GM13976 (cell line): Measurements from ENCODE around the gene CCDC57.

Experiments used
- DNase-seq: peaks from one replicate; pipeline ENCODE4 v3.0.0; 2012; ENCODE audit warnings: low spot score
- in situ Hi-C: fragments of 300-500 bp; cut with MboI; formaldehyde crosslinking; loops from one replicate; pipeline ENCODE4 v1.12.0; 2022; ENCODE audit warnings: low sequenced_read_pairs, mixed read lengths, inconsistent platforms; ENCODE audit not compliant: unreplicated experiment
- TF ChIP-seq, protein P1 (sequence below): IDR thresholded peaks from 2 replicates; pipeline ENCODE4 v1.5.1; 2012; ENCODE audit warnings: borderline replicate concordance, mild to moderate bottlenecking; ENCODE audit not compliant: insufficient read depth; ENCODE audit errors: extremely low read depth, missing control alignments, control extremely low read depth

The CCDC57 gene

GRCh38 chr17:82240506-82241182, 28.0 kb upstream of the CCDC57 start:
- in situ Hi-C loops: no loop called here
- DNase-seq: no peak
- TF ChIP-seq, protein P1, sequence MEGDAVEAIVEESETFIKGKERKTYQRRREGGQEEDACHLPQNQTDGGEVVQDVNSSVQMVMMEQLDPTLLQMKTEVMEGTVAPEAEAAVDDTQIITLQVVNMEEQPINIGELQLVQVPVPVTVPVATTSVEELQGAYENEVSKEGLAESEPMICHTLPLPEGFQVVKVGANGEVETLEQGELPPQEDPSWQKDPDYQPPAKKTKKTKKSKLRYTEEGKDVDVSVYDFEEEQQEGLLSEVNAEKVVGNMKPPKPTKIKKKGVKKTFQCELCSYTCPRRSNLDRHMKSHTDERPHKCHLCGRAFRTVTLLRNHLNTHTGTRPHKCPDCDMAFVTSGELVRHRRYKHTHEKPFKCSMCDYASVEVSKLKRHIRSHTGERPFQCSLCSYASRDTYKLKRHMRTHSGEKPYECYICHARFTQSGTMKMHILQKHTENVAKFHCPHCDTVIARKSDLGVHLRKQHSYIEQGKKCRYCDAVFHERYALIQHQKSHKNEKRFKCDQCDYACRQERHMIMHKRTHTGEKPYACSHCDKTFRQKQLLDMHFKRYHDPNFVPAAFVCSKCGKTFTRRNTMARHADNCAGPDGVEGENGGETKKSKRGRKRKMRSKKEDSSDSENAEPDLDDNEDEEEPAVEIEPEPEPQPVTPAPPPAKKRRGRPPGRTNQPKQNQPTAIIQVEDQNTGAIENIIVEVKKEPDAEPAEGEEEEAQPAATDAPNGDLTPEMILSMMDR: no peak

DNA sequence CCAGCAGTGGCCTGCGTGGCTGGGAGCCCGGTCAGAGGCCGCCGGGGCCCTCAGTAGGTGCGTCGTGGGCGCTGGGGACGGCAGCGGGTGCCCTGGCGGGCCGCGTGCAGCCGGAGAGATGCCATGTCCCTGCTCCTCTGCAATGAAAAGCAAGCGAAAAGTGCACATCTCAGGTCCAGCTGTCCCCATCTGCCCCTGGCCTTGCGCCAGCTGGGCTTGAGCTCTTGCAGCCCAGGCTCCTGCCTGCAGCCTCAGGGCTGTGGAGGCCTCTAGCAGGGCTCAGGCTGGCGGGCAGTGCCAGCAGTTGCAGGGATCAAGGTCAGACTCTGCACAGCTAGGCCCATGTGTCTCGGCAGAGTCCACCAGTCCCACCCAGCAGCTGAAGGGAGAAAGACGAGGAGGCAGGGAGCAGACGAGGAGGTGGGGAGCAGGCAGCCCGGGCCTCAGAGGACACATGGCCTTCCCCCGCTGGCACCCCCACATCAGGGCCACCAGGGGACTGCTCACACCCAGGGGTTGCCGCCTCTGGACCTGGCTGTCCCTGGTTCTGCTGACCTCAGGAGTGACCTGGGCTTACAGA, 27.4 kb upstream of the CCDC57 start:
- TF ChIP-seq, protein P1: no peak
- in situ Hi-C loops: no loop called here
- DNase-seq: no peak

- in situ Hi-C loops: no loop called here
- TF ChIP-seq, protein P1: no peak
- DNase-seq: no peak
Measured at GRCh38 chr17:82239401-82239925, 26.8 kb upstream of the CCDC57 start.

DNA sequence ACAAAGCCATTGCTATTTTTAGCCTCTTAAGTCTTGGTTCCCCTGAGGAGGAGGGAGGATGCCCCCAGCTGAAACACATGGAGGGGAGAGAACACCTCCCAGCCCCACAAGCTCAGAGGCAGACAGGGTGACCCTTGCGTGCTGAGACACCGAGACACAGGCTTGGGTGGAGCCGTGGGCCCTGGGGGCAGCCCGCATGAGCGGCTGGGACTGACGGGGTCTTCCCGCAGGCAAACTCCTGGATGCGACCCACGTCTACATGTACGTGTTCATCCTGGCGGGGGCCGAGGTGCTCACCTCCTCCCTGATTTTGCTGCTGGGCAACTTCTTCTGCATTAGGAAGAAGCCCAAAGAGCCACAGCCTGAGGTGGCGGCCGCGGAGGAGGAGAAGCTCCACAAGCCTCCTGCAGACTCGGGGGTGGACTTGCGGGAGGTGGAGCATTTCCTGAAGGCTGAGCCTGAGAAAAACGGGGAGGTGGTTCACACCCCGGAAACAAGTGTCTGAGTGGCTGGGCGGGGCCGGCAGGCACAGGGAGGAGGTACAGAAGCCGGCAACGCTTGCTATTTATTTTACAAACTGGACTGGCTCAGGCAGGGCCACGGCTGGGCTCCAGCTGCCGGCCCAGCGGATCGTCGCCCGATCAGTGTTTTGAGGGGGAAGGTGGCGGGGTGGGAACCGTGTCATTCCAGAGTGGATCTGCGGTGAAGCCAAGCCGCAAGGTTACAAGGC, 26.0 kb upstream of the CCDC57 start:
- in situ Hi-C loops: no loop called here
- TF ChIP-seq, protein P1: no peak
- DNase-seq: peak; percentile 70

DNA sequence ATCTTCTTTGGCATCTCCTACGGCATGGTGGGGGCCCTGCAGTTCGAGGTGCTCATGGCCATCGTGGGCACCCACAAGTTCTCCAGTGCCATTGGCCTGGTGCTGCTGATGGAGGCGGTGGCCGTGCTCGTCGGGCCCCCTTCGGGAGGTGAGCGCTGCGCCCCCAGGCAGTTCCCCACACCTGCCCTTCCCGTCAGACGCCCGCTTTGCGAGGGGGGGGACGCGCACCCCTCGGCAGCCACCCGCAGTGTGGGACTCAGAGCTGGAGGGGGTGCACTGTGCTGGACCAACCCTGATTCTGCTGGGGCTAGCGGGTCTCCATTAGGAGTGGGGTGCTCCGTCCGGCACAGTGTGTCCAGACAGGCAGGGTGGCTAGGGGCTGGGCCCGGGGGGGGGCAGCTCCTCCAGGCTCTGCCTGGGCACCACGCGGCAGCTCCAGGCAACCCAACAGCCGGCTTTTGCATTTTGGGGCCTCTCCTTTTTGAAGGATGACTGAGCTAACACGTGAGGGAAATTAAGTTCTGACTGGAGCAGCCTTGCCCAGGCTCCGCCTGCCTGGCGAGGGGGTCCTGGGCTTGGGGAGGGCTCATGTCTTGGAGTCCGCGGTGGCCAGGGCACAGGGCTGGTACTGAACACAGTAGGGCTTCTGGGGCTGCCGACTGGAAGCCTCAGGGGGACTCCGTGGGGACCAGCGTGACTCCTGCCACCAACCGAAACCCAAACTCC, 25.3 kb upstream of the CCDC57 start:
- TF ChIP-seq, protein P1: no peak
- DNase-seq: no peak
- in situ Hi-C loops: no loop called here

DNA sequence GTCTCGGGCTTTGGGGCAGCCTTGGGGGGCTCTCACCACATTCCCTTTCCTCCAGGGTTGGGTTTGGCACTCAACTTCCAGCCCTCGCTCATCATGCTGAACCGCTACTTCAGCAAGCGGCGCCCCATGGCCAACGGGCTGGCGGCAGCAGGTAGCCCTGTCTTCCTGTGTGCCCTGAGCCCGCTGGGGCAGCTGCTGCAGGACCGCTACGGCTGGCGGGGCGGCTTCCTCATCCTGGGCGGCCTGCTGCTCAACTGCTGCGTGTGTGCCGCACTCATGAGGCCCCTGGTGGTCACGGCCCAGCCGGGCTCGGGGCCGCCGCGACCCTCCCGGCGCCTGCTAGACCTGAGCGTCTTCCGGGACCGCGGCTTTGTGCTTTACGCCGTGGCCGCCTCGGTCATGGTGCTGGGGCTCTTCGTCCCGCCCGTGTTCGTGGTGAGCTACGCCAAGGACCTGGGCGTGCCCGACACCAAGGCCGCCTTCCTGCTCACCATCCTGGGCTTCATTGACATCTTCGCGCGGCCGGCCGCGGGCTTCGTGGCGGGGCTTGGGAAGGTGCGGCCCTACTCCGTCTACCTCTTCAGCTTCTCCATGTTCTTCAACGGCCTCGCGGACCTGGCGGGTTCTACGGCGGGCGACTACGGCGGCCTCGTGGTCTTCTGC, 24.6 kb upstream of the CCDC57 start:
- TF ChIP-seq, protein P1: no peak
- in situ Hi-C loops: no loop called here
- DNase-seq: no peak
